Dedifferentiated amniotic fluid mesenchymal stem cell (primary cell): ENCODE data around the gene GNAO1.
A peak's percentile ranks its signal among the peaks of the same experiment; 100 is the strongest.

Source experiments
- DNase-seq: peaks from one replicate; pipeline ENCODE4 v3.0.0-alpha.2; 2016; ENCODE audit errors: extremely low spot score

Gene GNAO1

DNA sequence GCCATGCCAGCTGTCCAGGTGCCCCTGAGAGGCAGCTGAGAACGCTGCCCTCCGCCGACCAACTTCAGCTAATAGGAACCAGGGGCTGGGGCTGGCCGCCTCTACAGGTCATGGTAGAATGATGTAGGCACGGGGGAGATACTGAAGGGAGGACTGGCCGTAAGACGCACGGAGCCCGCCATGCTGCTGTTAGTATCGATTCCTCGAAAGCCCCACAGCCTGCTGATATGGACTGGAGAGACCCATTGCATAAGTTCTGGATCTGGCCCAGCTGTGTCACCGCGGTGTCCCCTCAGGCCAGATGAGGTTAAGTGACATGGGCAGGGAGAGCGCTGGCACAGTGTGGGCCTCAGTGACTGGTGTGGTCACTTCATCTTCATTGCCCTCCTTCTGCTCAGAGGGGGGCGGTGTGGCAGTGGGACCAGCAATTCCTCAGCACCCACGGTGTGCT is 158.4 kb downstream of the GNAO1 start:
- no peak for DNase-seq

GRCh38 chr16:56350491-56351405 is 159.5 kb downstream of the GNAO1 start:
- no peak for DNase-seq

DNA sequence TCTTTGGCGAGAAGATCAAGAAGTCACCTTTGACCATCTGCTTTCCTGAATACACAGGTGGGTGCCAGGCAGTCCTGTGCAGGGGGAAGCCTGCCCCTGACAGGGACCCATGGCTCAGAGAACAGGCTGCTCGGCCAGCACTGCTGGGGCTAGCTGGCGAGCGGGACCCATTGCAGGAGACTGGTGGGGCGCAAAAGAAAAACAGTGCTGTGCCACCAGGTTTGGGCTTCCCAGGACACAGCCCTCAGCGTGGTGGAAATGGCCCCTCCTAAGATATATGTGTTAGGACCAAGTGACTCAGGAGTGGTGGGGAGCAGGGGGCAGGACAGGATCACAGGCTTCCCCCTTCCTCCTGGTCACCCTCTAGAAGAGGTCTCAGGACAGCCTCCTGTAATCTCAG is 160.2 kb downstream of the GNAO1 start:
- DNase-seq: no peak

- DNase-seq: no peak
Observed at GRCh38 chr16:56352351-56353053, 161.2 kb downstream of the GNAO1 start.

DNA sequence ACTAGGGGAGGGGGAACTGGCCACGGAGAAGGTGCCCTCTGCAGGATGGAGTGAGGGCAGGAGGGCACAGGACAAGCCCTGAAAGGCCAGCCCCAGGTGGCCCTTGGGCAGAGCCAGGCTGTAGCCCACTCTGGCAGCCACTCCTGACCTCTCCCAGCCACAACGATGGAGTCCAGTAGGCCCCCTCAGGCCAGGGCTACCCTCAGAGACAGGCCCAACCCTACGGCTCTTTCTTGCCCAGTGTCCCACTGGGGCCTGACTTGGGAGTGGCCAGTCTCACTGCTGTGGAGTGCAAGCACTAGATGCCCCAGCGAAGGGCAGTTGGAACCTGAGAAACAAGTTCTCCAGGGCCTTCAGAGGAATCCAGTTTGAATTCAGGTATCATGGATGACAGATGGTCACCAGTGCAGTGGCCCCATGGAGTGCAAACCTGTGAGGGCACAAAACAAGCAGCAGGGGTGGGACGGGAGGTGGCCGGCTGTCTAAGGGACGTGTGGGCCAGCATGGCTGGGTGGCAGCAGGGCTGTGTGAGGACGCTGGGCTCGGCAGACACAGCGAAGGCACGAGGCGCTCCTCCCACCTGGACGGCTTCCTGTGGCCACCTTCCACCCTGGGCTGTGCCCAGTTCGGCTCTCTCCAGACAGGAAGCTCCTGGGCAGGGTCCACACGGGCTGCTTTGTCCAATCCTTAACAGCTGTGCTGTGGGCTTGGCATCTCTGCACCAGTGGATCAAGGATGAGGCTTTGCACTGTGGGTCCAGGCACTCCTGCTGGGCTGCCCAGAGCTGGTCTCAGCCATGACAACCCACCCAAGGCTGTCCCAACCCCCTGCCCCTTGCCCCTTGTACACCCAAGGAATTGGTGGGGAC is 162.0 kb downstream of the GNAO1 start:
- DNase-seq: no peak

GRCh38 chr16:56354016-56354415 is 162.7 kb downstream of the GNAO1 start:
- no peak for DNase-seq

DNA sequence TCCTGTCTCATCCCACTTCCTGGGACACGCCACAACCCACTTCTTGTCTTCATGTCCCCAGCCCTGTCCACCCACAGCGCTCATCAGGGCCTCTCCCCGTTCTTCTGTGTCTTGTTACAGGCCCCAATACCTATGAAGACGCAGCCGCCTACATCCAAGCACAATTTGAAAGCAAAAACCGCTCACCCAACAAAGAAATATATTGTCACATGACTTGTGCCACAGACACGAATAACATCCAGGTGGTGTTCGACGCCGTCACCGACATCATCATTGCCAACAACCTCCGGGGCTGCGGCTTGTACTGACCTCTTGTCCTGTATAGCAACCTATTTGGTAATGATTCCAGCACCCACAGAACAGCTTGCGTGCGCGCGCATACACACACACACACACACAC is 163.5 kb downstream of the GNAO1 start:
- no peak for DNase-seq

GRCh38 chr16:56355221-56355620 is 163.9 kb downstream of the GNAO1 start:
- no peak for DNase-seq

- no peak for DNase-seq
Observed at GRCh38 chr16:56355786-56356275, 164.5 kb downstream of the GNAO1 start.

DNA sequence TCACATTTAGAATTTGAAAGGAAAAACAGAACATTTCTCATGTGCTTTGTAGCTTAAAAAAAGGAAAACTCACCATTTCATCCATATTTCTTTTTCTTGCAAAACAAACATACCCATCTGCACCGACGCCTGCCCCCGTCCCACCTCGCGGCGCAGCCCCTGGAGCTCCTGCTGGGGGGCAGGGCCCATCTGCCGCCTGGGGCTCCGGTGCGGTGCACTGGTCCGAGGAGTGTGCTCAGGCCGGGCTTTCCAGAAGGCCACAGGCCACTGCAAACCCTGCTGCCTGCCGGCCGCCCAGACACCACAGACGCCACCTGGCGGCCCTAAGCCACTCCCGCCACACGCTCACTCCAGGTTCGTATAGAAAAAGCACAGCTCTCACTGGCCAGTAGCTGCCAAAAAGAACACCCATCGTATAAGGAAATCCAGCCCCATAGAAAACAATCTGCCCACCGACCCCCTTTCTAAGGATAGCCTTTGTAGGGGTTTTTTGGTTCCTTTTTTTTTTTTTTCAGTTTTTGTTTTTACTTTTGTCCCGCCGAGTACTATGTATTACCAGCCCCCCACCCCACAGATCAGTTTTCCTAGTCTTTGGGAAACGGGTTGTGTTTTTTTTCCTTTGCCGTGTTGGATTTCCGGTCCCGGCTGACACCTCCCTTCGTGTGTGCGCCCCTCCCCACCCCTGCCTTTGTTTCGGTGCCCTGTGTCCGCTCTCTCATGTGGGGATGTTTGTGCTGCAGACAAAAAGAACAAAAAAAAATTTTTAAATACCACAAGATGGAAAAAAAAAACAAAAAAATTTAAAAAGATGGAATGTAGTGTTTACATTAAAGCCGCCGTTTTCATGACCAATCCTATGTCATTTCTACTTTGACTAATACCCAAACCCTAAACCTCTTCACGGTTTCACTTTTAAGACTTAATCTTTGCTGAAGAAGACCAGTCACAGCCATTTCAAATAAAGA is 165.3 kb downstream of the GNAO1 start:
- peak; percentile 79 for DNase-seq

GRCh38 chr16:56357241-56357764 is 166.0 kb downstream of the GNAO1 start:
- no peak for DNase-seq

GRCh38 chr16:56357765-56358322 is 166.6 kb downstream of the GNAO1 start:
- DNase-seq: no peak

GRCh38 chr16:56360117-56361008 is 169.1 kb downstream of the GNAO1 start:
- DNase-seq: no peak

GRCh38 chr16:56362057-56362655 is 170.9 kb downstream of the GNAO1 start:
- no peak for DNase-seq

DNA sequence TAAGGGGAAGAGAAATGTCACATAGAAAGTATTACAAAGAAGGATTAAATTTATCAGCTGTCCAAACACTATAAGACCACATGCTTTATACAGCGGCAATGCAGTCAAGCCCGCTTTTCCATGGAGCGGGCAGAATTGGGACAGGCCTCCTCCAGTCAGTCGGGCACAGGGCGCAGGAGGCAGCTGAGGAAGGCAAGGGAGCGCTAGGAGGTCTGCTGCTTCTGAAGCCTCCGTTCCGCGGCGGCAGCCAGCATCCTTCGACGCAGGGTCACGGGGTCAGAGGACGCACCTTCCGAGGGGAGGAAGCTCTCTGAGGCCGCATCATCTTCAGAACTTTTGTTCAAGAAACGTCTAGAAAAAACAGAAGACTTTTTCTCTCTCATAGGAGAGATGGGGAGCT is 171.4 kb downstream of the GNAO1 start:
- DNase-seq: no peak

DNA sequence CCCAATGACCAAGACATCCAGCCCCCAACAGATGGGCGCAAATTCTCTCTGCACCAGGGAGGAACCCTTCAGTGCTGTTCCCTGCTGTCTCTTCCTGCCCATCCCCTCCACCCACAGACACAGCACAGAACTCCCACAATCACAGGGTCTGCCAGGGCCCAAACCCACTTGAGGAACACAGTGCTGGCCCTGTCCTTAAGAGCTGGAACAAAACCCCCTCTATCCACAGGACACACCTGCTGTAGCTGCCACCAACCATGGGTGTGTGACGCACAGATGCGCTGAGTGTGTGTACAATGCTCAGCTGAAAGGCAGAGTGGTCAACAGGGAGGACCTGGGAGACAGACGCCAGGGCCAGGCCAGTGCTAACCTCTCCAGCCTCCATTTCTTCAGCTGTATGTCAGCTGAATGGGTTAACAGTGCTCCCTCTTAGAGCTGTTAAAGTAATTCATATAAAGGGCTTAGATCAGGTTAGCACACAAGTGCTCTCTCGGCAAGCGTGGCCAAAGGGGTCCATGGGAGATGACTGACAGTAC is 172.0 kb downstream of the GNAO1 start:
- no peak for DNase-seq

GRCh38 chr16:56363781-56364565 is 172.7 kb downstream of the GNAO1 start:
- no peak for DNase-seq

DNA sequence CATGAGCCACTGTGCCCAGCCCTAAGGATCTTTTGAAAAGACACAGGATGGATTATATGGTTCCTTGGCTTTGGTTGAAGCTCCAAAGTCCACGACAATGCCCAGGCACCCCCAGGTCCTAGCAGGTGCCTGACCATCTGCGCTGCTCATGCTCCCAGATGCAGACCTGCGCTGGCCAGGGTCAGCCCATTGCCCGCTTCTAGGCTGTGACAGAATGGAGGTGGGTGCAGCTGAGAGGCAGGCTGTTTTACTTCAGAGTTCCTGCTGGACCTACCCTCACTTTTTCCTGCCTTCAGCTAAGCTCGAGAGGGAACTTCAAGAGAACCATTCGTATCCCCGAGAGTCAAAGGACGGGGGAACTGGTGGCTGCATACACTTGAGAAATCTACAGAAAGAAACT is 173.6 kb downstream of the GNAO1 start:
- DNase-seq: no peak
